GM12873 (cell line): ENCODE data around the gene INSC.

Experiments
- CTCF ChIP-seq: IDR thresholded peaks from 2 replicates; pipeline ENCODE4 v1.5.1; 2012; ENCODE audit warnings: low read depth, mild to moderate bottlenecking, moderate library complexity, low read length, control low read depth; ENCODE audit not compliant: insufficient read depth; ENCODE audit errors: missing control alignments

The INSC gene

GRCh38 chr11:15159085-15159484 lies 44.4 kb downstream of the INSC start:
- peak; percentile 75 for TF ChIP-seq CTCF

- TF ChIP-seq CTCF = no peak
Measured at GRCh38 chr11:15161790-15162189, 47.1 kb downstream of the INSC start.

GRCh38 chr11:15163136-15163535 lies 48.4 kb downstream of the INSC start:
- no peak for TF ChIP-seq CTCF

DNA sequence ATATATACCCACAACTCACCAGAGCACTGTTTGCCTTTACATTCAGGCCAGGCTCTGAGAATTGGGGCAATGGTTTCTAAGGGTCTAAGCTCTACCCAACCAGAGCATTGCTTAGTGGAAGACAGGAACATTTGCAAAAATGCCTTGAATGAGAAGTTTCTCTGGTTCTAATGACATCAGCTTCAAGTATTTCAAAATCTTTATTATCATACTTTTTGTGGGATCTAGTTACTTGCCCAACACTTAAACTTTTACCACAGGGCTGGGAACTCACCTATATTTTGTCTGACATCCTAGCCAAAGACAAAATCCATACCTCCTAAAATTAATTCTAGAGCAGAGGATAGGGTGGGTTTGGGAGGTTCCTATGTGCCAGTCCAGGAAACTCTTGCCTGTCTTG lies 51.5 kb downstream of the INSC start:
- no peak for TF ChIP-seq CTCF

GRCh38 chr11:15169815-15170551 lies 55.3 kb downstream of the INSC start:
- TF ChIP-seq CTCF = no peak

- TF ChIP-seq CTCF = no peak
Measured at GRCh38 chr11:15170698-15171097, 56.0 kb downstream of the INSC start.

GRCh38 chr11:15171956-15172355 lies 57.2 kb downstream of the INSC start:
- TF ChIP-seq CTCF = no peak
